Measurements from ENCODE around the gene GLS. TPM values are rescaled to one million over a fixed set of nuclear protein-coding genes. Genes with fewer than 3 reads are reported as not detected.

Gene GLS
- total RNA-seq, 4 donors from 2014 or later = 175 to 274 (median 197) TPM

DNA sequence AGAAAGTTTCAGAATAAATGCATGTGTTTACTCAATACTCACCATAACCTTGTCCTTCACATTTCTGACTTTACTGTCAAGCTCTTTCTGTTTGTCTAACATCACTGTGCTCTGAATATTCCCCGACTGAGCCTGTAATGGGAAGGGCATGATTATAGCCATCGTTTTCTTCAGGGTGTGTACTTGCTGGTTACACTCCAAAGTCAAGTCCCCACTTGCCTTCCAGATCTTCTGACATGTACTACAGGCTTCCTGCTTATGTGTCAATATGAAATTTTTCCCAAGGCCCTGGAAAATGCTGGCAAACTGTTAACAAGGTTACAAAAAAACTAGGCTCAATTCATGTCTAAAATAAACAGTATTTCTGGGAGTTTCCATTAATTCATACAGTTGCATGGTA lies 120.4 kb downstream of the GLS start:
- intact Hi-C loops (cut with DNase I) = no loop called here
- Histone ChIP-seq H3K36me3 (peaks cover 62 to 68% of the 10 kb centered on the region in 2 donors), H3K27me3 (no peaks in the 10 kb centered on the region), H3K9me3 (no peaks in the 10 kb centered on the region), H3K27ac (no peak overlapping the region), H3K4me1 (no peaks in the 10 kb centered on the region), H3K4me3 (replicated peaks in 1 of 3) (no peak overlapping the region)
- TF ChIP-seq CTCF (IDR thresholded peaks at IDR 0.05) (no peak), POLR2A (IDR thresholded peaks at IDR 0.05) (no peak)
- 59 to 72% methylated on average over 2 of the region's 2 CpGs for WGBS, 2 donors
- DNase-seq = no peak

- DNase-seq = no peak
- intact Hi-C loops (cut with DNase I) = no loop called here
- Histone ChIP-seq H3K9me3 (no peaks in the 10 kb centered on the region), H3K27me3 (no peaks in the 10 kb centered on the region), H3K36me3 (peaks cover 66 to 68% of the 10 kb centered on the region in 2 donors), H3K27ac (no peak overlapping the region), H3K4me3 (replicated peaks in 1 of 3) (no peak overlapping the region), H3K4me1 (no peaks in the 10 kb centered on the region)
- WGBS, 2 donors = 95% methylated on average over 3 of the region's 3 CpGs
- TF ChIP-seq CTCF (IDR thresholded peaks at IDR 0.05) (no peak), POLR2A (IDR thresholded peaks at IDR 0.05) (no peak)
Measured at GRCh38 chr2:191001624-191002023, 121.0 kb downstream of the GLS start.

- 93 to 96% methylated on average over 6 of the region's 6 CpGs for WGBS, 2 donors
- no peak for DNase-seq
- Histone ChIP-seq H3K27ac (no peak overlapping the region), H3K4me1 (no peaks in the 10 kb centered on the region), H3K9me3 (no peaks in the 10 kb centered on the region), H3K4me3 (replicated peaks in 1 of 3) (no peak overlapping the region), H3K27me3 (no peaks in the 10 kb centered on the region), H3K36me3 (peaks cover 55 to 56% of the 10 kb centered on the region in 2 donors)
- TF ChIP-seq POLR2A (IDR thresholded peaks at IDR 0.05) (no peak), CTCF (IDR thresholded peaks at IDR 0.05) (no peak)
- intact Hi-C loops (cut with DNase I) = no loop called here
Measured at GRCh38 chr2:191003405-191004309, 123.0 kb downstream of the GLS start.

GRCh38 chr2:191006297-191006696 lies 125.7 kb downstream of the GLS start:
- Histone ChIP-seq H3K4me1 (peaks cover 0 to 9% of the 10 kb centered on the region in 2 donors), H3K27ac (no peak overlapping the region), H3K36me3 (peaks cover 39 to 50% of the 10 kb centered on the region in 2 donors), H3K27me3 (no peaks in the 10 kb centered on the region), H3K9me3 (no peaks in the 10 kb centered on the region), H3K4me3 (replicated peaks in 1 of 3) (no peak overlapping the region)
- no peak for TF ChIP-seq CTCF (IDR thresholded peaks at IDR 0.05)
- no peak for TF ChIP-seq POLR2A (IDR thresholded peaks at IDR 0.05)
- DNase-seq = no peak
- 95 to 96% methylated on average over 3 of the region's 3 CpGs for WGBS, 2 donors
- intact Hi-C loops (cut with DNase I) = no loop called here

Measured in thyroid gland (tissue), 4 donors.